GM12878 (cell line): Measurements from ENCODE around the gene BCKDHA. TPM values are rescaled to one million over a fixed set of nuclear protein-coding genes. Genes with fewer than 3 reads are reported as not detected.
A peak's percentile ranks its signal among the peaks of the same experiment; 100 is the strongest.
"Not testable (repeated sequence)": the region's sequence is repeated elsewhere in the genome, so short reads cannot be mapped to it uniquely, and the experiment has no call there.

Experiments
- ATAC-seq: fragments of 200-7000 bp; cut with Tn5 transposase; 3 replicates; pipeline ENCODE4 v1.9.1; 2020; ENCODE audit warnings: mild to moderate bottlenecking, moderate library complexity
- BruUV-seq: library from RNA; stranded (reverse); fragments of 400-500 nt; replicated peaks from 2 replicates; lab custom pipeline; 2021; lab: Mats Ljungman, UMichigan
- CTCF ChIA-PET: fragments of 300-600 bp; sonication (Branson Sonifier 250); formaldehyde crosslinking; extraction: SDS; loops from one replicate; lab custom pipeline; 2021; ENCODE audit warnings: inconsistent platforms; lab: Yijun Ruan, JAX
- POLR2A ChIA-PET: fragments of 350-600 bp; formaldehyde crosslinking; extraction: SDS; loops from one replicate; lab custom pipeline; 2021; ENCODE audit warnings: inconsistent platforms; lab: Charles Lee
- RAD21 ChIA-PET: fragments of 300-600 bp; sonication (Branson Sonifier 250); formaldehyde crosslinking; loops from one replicate; lab custom pipeline; 2023; ENCODE audit warnings: antibody characterized with exemption; ENCODE audit not compliant: unreplicated experiment; lab: Charles Lee
- SMC1A ChIA-PET: fragments of 300-600 bp; sonication (Branson Sonifier 250); formaldehyde crosslinking; loops from one replicate; lab custom pipeline; 2023; ENCODE audit not compliant: unreplicated experiment, uncharacterized antibody; lab: Charles Lee
- DNase-seq: peaks from one replicate; pipeline ENCODE4 v3.0.0-alpha.2; 2011; ENCODE audit warnings: low read depth, low spot score
- FAIRE-seq: peaks from 3 replicates; lab custom pipeline; 2011; peaks lifted over from hg19 to GRCh38; lab: Jason Lieb, UNC
- H2AFZ ChIP-seq: 2 replicates; pipeline ENCODE4 v1.6.0; 2011; ENCODE audit warnings: low read depth, low read length, control low read depth; ENCODE audit not compliant: control insufficient read depth
- H3K27ac ChIP-seq: 2 replicates; pipeline ENCODE4 v1.5.1; 2011; ENCODE audit warnings: control low read depth; ENCODE audit not compliant: control insufficient read depth, insufficient read depth
- H3K27me3 ChIP-seq, 2 experiments: replicated peaks in 1 of 2; 2 replicates each; pipeline versions ENCODE4 v1.6.0 to v1.6.1; 2011; ENCODE audit warnings: low read length in 1 of 2; ENCODE audit not compliant: control insufficient read depth in 2 of 2, insufficient read depth in 2 of 2
- H3K36me3 ChIP-seq, 2 experiments: 2 replicates each; pipeline ENCODE4 v1.5.1; 2011; ENCODE audit warnings: low read length in 1 of 2; ENCODE audit not compliant: control insufficient read depth in 2 of 2, insufficient read depth in 2 of 2
- H3K4me1 ChIP-seq: 2 replicates; pipeline ENCODE4 v1.6.1; 2011; ENCODE audit warnings: mild to moderate bottlenecking, low read length, moderate library complexity, mixed read lengths; ENCODE audit not compliant: control insufficient read depth, insufficient read depth
- H3K4me2 ChIP-seq: 2 replicates; pipeline ENCODE4 v1.6.0; 2011; ENCODE audit warnings: control low read depth; ENCODE audit not compliant: control insufficient read depth, insufficient read depth
- H3K4me3 ChIP-seq: fragments of 200-600 bp; sonication (generic); 2 replicates; pipeline ENCODE4 v1.5.1; 2016
- H3K79me2 ChIP-seq: 2 replicates; pipeline ENCODE4 v1.6.0; 2011; ENCODE audit warnings: low read length; ENCODE audit not compliant: control insufficient read depth, insufficient read depth
- H3K9ac ChIP-seq: 2 replicates; pipeline ENCODE4 v1.8.0; 2011; ENCODE audit warnings: low read length, control low read depth, mixed read lengths; ENCODE audit not compliant: control insufficient read depth, insufficient read depth
- H3K9me3 ChIP-seq: replicated peaks from 3 replicates; pipeline ENCODE4 v1.5.1; 2011; ENCODE audit warnings: mild to moderate bottlenecking, low read length; ENCODE audit not compliant: control insufficient read depth, insufficient read depth
- H4K20me1 ChIP-seq: 2 replicates; pipeline ENCODE4 v1.6.0; 2011; ENCODE audit not compliant: control insufficient read depth, insufficient read depth
- ATF7 ChIP-seq: fragments of 450-650 bp; IDR thresholded peaks from 2 replicates; pipeline ENCODE4 v1.6.1; 2016; ENCODE audit warnings: low read depth, mild to moderate bottlenecking
- BHLHE40 ChIP-seq, 2 experiments: fragments of 450-650 bp in 1 of 2; IDR thresholded peaks; 2 replicates each; pipeline ENCODE4 v1.6.1; 2011 to 2017; ENCODE audit warnings: low read depth in 2 of 2, borderline replicate concordance in 1 of 2, improper control_type of control experiment in 1 of 2, low read length in 1 of 2, mild to moderate bottlenecking in 1 of 2
- DPF2 ChIP-seq: fragments of 450-650 bp; IDR thresholded peaks from 2 replicates; pipeline ENCODE4 v1.6.1; 2017; ENCODE audit warnings: mild to moderate bottlenecking
- IKZF1 ChIP-seq: fragments of 450-650 bp; conservative IDR thresholded peaks from 2 replicates; pipeline ENCODE4 v1.6.1; 2017; ENCODE audit warnings: antibody characterized with exemption, mild to moderate bottlenecking
- IKZF2 ChIP-seq, 2 experiments: fragments of 450-650 bp; IDR thresholded peaks; 2 replicates each; pipeline ENCODE4 v1.6.1; 2017; ENCODE audit warnings: mild to moderate bottlenecking in 2 of 2, moderate library complexity in 2 of 2
- IRF4 ChIP-seq: IDR thresholded peaks from 2 replicates; pipeline ENCODE4 v1.6.1; 2011; ENCODE audit warnings: low read depth, low read length
- MEF2B ChIP-seq: fragments of 450-650 bp; IDR thresholded peaks from 2 replicates; pipeline ENCODE4 v1.6.1; 2018; ENCODE audit warnings: mild to moderate bottlenecking, moderate library complexity; ENCODE audit not compliant: partially characterized antibody, poor library complexity, severe bottlenecking
- MTA2 ChIP-seq: fragments of 450-650 bp; IDR thresholded peaks from 2 replicates; pipeline ENCODE4 v1.6.1; 2016; ENCODE audit warnings: low read depth, mild to moderate bottlenecking, moderate library complexity
- NBN ChIP-seq: fragments of 450-650 bp; IDR thresholded peaks from 2 replicates; pipeline ENCODE4 v1.6.1; 2016
- NR2F1 ChIP-seq: fragments of 450-650 bp; conservative IDR thresholded peaks from 2 replicates; pipeline ENCODE4 v1.6.1; 2017; ENCODE audit warnings: mild to moderate bottlenecking
- PKNOX1 ChIP-seq: fragments of 450-650 bp; IDR thresholded peaks from 2 replicates; pipeline ENCODE4 v1.6.1; 2016; ENCODE audit warnings: mild to moderate bottlenecking
- RELB ChIP-seq: fragments of 450-650 bp; IDR thresholded peaks from 2 replicates; pipeline ENCODE4 v1.6.1; 2017; ENCODE audit warnings: low read depth, mild to moderate bottlenecking, moderate library complexity
- RUNX3 ChIP-seq: IDR thresholded peaks from 2 replicates; pipeline ENCODE4 v1.6.1; 2012; ENCODE audit warnings: low read length, inconsistent platforms
- SKIL ChIP-seq: fragments of 450-650 bp; IDR thresholded peaks from 2 replicates; pipeline ENCODE4 v1.6.1; 2017; ENCODE audit warnings: mild to moderate bottlenecking, low read depth, inconsistent platforms; ENCODE audit not compliant: poor library complexity, severe bottlenecking
- SPI1 ChIP-seq: IDR thresholded peaks from 2 replicates; pipeline ENCODE4 v1.6.1; 2011; ENCODE audit warnings: low read depth, mild to moderate bottlenecking, low read length, moderate library complexity, borderline replicate concordance; ENCODE audit not compliant: insufficient read depth
- WGBS: methylation state at CpG from one replicate; pipeline ENCODE4 v1.1.6; 2016; ENCODE audit warnings: low lambda C conversion rate; ENCODE audit not compliant: insufficient replicate concordance, insufficient coverage; ENCODE audit errors: missing lambda C conversion rate; 5-methylcytosine and 5-hydroxymethylcytosine counted together
- in situ Hi-C: fragments of 300-500 bp; cut with MboI; formaldehyde crosslinking; loops from 9 replicates; pipeline ENCODE4 v1.14.3; 2018; ENCODE audit warnings: mixed read lengths
- intact Hi-C: fragments of 100-400 bp; cut with micrococcal nuclease; formaldehyde crosslinking; loops from one replicate; pipeline ENCODE4 v1.14.2; 2022; ENCODE audit not compliant: unreplicated experiment
- polyA plus RNA-seq, 11 experiments: library from polyadenylated mRNA; depleted of rRNA in 4 of 11; unstranded in 6 of 11; stranded (reverse) in 5 of 11; fragments of >200 nt; fragmentation: Nextera tagmentation in 4 of 11; fragmentation: Illumina TruSeq in 1 of 11; extraction: Ambion mirVana in 4 of 11; extraction: Trizol in 1 of 11; gene quantifications; 1 replicate in 1 of 11; 2 replicates in 10 of 11; pipeline versions ENCODE4 v1.2.1 to v1.2.3, GENCODE V29; 2011 to 2016; ENCODE audit warnings: inconsistent platforms in 2 of 11, missing spikeins in 2 of 11, low read depth in 1 of 11
- total RNA-seq, 4 experiments: library from RNA; depleted of rRNA in 3 of 4; stranded (reverse); fragments of >200 nt in 3 of 4; fragmentation: Illumina TruSeq in 1 of 4; extraction: Trizol in 1 of 4; gene quantifications; 2 replicates each; pipeline versions ENCODE4 v1.2.1 to v1.2.3, GENCODE V29; 2013 to 2021

Gene BCKDHA
- total and polyA plus RNA-seq, 10 of the 15 experiments (the other 5 are each of a cell fraction or from before 2014, with no cell fraction given): 9.9 to 107 (median 46.4) TPM

GRCh38 chr19:41463257-41464256 lies 65.9 kb downstream of the BCKDHA start:
- Histone ChIP-seq H3K4me2 (peak overlapping the region; percentile 82), H3K27ac (peak overlapping the region; percentile 17; the same call in 1 of the 2 replicates), H3K4me3 (peak overlapping the region; percentile 46; the same call in 1 of the 2 replicates), H3K4me1 (peaks cover 17% of the 10 kb centered on the region)
- H3K79me2 ChIP-seq, H3K9me3 ChIP-seq, in situ Hi-C loops, H2AFZ ChIP-seq, FAIRE-seq, H3K36me3 ChIP-seq, BruUV-seq, H3K27me3 ChIP-seq, intact Hi-C loops, H4K20me1 ChIP-seq, H3K9ac ChIP-seq: not testable (repeated sequence)
- DNase-seq (peak; percentile 20), ATAC-seq (peak; percentile 77)
- CTCF ChIA-PET: interaction anchor here (0.7 kb wide), 1 partner anchor 53 kb away, joined by 3 read pairs; no protein-coding TSS in a partner anchor
- SMC1A ChIA-PET: interaction anchor here (1.0 kb wide), 2 partner anchors 90 to 103 kb away, joined by 3 read pairs; no protein-coding TSS in a partner anchor
- WGBS: 27% methylated on average over 22 of the region's 22 CpGs
- RAD21 ChIA-PET: interaction anchor here (1.0 kb wide), 1 partner anchor 16 kb away, joined by 3 read pairs; no protein-coding TSS in a partner anchor
- TF ChIP-seq MTA2 (peak; percentile 51; the same call in 1 of the 2 replicates), DPF2 (peak; percentile 72), SPI1 (peak; percentile 86), RUNX3 (peak; percentile 16; the same call in 1 of the 2 replicates), IRF4 (peak; percentile 39; the same call in 1 of the 2 replicates), ATF7 (peak; percentile 20; the same call in 1 of the 2 replicates), IKZF2 (IDR thresholded peaks at IDR 0.05) (peak; percentile 77 to 81), BHLHE40 (IDR thresholded peaks at IDR 0.05; ENCODE audit: borderline replicate concordance in 1 of 2, low read depth in 2 of 2, low read length in 1 of 2) (peak; percentile 41 to 86; a peak in 3 of 4 replicates), NBN (0 out of 2 replicates have a peak, but pooled peaks have one; percentile 56), RELB (peak; percentile 72), SKIL (peak; percentile 87), PKNOX1 (peak; percentile 63; the same call in 1 of the 2 replicates), NR2F1 (peak; percentile 76), IKZF1 (peak; percentile 69), MEF2B (peak; percentile 45)
- POLR2A ChIA-PET: interaction anchor here (1.0 kb wide), 1 partner anchor 11 kb away, joined by 3 read pairs; no protein-coding TSS in a partner anchor
